OCI-LY7 (cell line): ENCODE results near the gene CTNNA2. TPM values are rescaled to one million over a fixed set of nuclear protein-coding genes. Genes with fewer than 3 reads are reported as not detected.

Experiments used
- BruUV-seq: library from RNA; stranded (reverse); fragments of 400-500 nt; replicated peaks from 2 replicates; lab custom pipeline; 2021; lab: Mats Ljungman, UMichigan
- CTCF ChIA-PET: fragments of 300-600 bp; sonication (Branson Sonifier 250); formaldehyde crosslinking; loops from one replicate; lab custom pipeline; 2022; ENCODE audit warnings: antibody characterized with exemption; ENCODE audit not compliant: unreplicated experiment; lab: Charles Lee
- POLR2A ChIA-PET: fragments of 300-600 bp; sonication (Branson Sonifier 250); formaldehyde crosslinking; loops from one replicate; lab custom pipeline; 2022; ENCODE audit warnings: antibody characterized with exemption; lab: Charles Lee
- DNase-seq: peaks from one replicate; pipeline ENCODE4 v3.0.0-alpha.2; 2015; ENCODE audit warnings: low spot score
- H2AFZ ChIP-seq: fragments of 200-600 bp; sonication (generic), shearing (Covaris generic); 2 replicates; pipeline ENCODE4 v1.6.1; 2014; ENCODE audit warnings: mild to moderate bottlenecking, antibody characterized with exemption, low read length, moderate library complexity
- H3K27ac ChIP-seq: fragments of 200-600 bp; sonication (generic); 2 replicates; pipeline ENCODE4 v1.5.1; 2014; ENCODE audit warnings: mixed run types, low read depth, mild to moderate bottlenecking, moderate library complexity, low read length, inconsistent platforms; ENCODE audit not compliant: poor library complexity, severe bottlenecking
- H3K36me3 ChIP-seq: fragments of 200-600 bp; sonication (generic); 2 replicates; pipeline ENCODE4 v1.6.1; 2014; ENCODE audit warnings: mild to moderate bottlenecking, antibody characterized with exemption, low read length, moderate library complexity, mixed read lengths; ENCODE audit not compliant: insufficient read depth
- H3K4me1 ChIP-seq: fragments of 200-600 bp; sonication (generic); 2 replicates; pipeline ENCODE4 v1.5.1; 2014; ENCODE audit warnings: mild to moderate bottlenecking, low read length; ENCODE audit not compliant: insufficient read depth, poor library complexity, severe bottlenecking
- H3K4me2 ChIP-seq: fragments of 200-600 bp; sonication (generic); 2 replicates; pipeline ENCODE4 v1.6.1; 2014; ENCODE audit warnings: mild to moderate bottlenecking, low read length
- H3K4me3 ChIP-seq: fragments of 200-600 bp; sonication (generic); 2 replicates; pipeline ENCODE4 v1.5.1; 2014; ENCODE audit warnings: mild to moderate bottlenecking, low read depth, low read length; ENCODE audit not compliant: poor library complexity, severe bottlenecking
- H3K79me2 ChIP-seq: fragments of 200-600 bp; sonication (generic); 2 replicates; pipeline ENCODE4 v1.6.1; 2016; ENCODE audit warnings: low read depth, mild to moderate bottlenecking, low read length, moderate library complexity, mixed read lengths; ENCODE audit not compliant: insufficient read depth
- H3K9me2 ChIP-seq: fragments of 200-600 bp; sonication (generic); 2 replicates; pipeline ENCODE4 v1.6.1; 2016; ENCODE audit warnings: mild to moderate bottlenecking, low read length, mixed read lengths; ENCODE audit not compliant: insufficient read depth
- H3K9me3 ChIP-seq: fragments of 200-600 bp; sonication (generic); 2 replicates; pipeline ENCODE4 v1.6.1; 2014; ENCODE audit warnings: mild to moderate bottlenecking, mixed run types, low read length, mixed read lengths
- H4K20me1 ChIP-seq: fragments of 200-600 bp; sonication (generic); 2 replicates; pipeline ENCODE4 v1.6.1; 2014; ENCODE audit warnings: mild to moderate bottlenecking, antibody characterized with exemption, low read length, moderate library complexity, mixed read lengths; ENCODE audit not compliant: insufficient read depth
- EZH2phosphoT487 ChIP-seq: fragments of 200-600 bp; sonication (generic); IDR thresholded peaks from 2 replicates; pipeline ENCODE4 v1.6.1; 2018; ENCODE audit warnings: low read depth, borderline replicate concordance, mild to moderate bottlenecking, mixed run types, antibody characterized with exemption, low read length, moderate library complexity, mixed read lengths
- intact Hi-C: fragments of 100-400 bp; cut with micrococcal nuclease; formaldehyde crosslinking; loops from one replicate; pipeline ENCODE4 v1.10.0; 2022; ENCODE audit not compliant: unreplicated experiment
- total RNA-seq, 2 experiments: library from RNA; depleted of rRNA in 1 of 2; stranded (reverse); fragments of >200 nt in 1 of 2; shearing (Covaris generic) in 1 of 2; gene quantifications; 2 replicates each; pipeline ENCODE4 v1.2.3, GENCODE V29; 2014 to 2022
- TF ChIP-seq, protein P1 (sequence below): fragments of 200-600 bp; sonication (generic); conservative IDR thresholded peaks from 2 replicates; pipeline ENCODE4 v1.5.1; 2014; ENCODE audit warnings: mild to moderate bottlenecking, antibody characterized with exemption, low read length, moderate library complexity, mixed read lengths

The CTNNA2 gene
- total RNA-seq, 2 experiments from 2014 or later: 0.19 to 2.7 TPM

DNA sequence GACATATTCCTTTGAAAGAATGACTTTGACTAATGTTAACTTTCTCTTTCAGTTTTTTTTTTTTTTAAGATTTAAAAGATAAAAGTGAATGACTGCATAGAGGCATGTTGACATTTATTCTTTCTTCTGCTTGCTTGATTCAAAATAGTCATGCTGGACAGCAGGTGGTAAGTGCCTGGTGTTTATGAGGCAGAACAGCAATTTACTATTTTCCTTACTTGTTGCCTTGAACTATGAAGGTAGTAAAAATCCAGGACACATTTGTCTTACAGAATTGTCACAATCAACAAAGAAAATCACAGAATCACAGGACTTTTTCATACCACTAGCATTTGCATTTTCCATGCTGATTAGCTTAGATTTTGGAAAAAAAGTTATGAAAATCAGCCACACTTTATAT, 388.3 kb downstream of the CTNNA2 start:
- no peak for DNase-seq
- Histone ChIP-seq H3K36me3 (no peaks in the 10 kb centered on the region), H2AFZ (no peak overlapping the region), H3K4me2 (no peak overlapping the region), H4K20me1 (no peaks in the 10 kb centered on the region), H3K9me2 (no peaks in the 10 kb centered on the region), H3K9me3 (no peaks in the 10 kb centered on the region), H3K4me3 (no peak overlapping the region), H3K4me1 (no peaks in the 10 kb centered on the region), H3K27ac (no peak overlapping the region), H3K79me2 (no peaks in the 10 kb centered on the region)
- intact Hi-C loops: no loop called here
- no peak for TF ChIP-seq EZH2phosphoT487
- TF ChIP-seq, protein P1, sequence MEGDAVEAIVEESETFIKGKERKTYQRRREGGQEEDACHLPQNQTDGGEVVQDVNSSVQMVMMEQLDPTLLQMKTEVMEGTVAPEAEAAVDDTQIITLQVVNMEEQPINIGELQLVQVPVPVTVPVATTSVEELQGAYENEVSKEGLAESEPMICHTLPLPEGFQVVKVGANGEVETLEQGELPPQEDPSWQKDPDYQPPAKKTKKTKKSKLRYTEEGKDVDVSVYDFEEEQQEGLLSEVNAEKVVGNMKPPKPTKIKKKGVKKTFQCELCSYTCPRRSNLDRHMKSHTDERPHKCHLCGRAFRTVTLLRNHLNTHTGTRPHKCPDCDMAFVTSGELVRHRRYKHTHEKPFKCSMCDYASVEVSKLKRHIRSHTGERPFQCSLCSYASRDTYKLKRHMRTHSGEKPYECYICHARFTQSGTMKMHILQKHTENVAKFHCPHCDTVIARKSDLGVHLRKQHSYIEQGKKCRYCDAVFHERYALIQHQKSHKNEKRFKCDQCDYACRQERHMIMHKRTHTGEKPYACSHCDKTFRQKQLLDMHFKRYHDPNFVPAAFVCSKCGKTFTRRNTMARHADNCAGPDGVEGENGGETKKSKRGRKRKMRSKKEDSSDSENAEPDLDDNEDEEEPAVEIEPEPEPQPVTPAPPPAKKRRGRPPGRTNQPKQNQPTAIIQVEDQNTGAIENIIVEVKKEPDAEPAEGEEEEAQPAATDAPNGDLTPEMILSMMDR: no peak
- CTCF ChIA-PET: no interaction called here
- no TSS peak for BruUV-seq
- POLR2A ChIA-PET: interaction anchor here (0.7 to 1.0 kb wide), 2 partner anchors 23 to 485 kb away, joined by 3 read pairs; no protein-coding TSS in a partner anchor

DNA sequence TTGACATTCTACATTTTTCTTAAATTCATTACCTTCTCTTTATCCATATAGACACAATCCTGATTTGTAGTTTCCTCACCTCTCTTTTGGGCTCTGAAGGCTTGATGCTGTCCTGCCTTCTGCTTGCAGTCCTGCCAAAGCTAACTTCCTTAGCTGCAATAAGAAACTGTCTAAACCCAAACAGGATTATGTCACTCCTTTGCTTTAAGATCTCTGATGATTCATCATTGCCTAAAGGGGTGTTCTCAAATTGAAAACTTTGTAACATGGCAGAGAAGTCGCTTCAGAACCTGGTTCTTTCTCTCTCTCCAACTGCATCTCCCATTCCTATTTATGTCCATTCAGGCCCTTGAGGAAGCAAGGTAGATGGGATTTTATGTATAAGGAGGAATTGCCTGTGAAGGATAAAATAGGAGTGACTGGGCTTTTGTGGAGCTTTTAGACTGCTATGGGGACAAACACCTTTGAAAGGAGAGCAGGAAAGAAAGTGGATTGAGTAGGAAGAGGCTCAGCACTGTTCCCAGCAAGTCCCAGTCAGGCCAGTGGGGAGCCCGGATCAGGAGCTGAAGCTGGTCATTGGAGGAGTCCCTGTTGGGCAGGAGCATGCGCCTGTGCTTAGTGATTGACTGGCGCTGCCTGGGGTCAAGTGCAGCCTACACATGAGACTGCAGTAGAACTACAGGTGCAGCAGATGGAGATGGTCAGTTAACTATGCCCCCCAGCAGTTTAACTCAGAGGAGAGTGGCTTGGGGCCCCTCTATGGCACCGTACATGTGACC, 390.6 kb downstream of the CTNNA2 start:
- H3K9me3 ChIP-seq: no peaks in the 10 kb centered on the region
- CTCF ChIA-PET: no interaction called here
- no peaks in the 10 kb centered on the region for H3K36me3 ChIP-seq
- no TSS peak for BruUV-seq
- TF ChIP-seq, protein P1: no peak
- TF ChIP-seq EZH2phosphoT487: no peak
- H3K4me3 ChIP-seq: no peak overlapping the region
- no peaks in the 10 kb centered on the region for H3K79me2 ChIP-seq
- no peaks in the 10 kb centered on the region for H4K20me1 ChIP-seq
- no peaks in the 10 kb centered on the region for H3K9me2 ChIP-seq
- POLR2A ChIA-PET: no interaction called here
- H3K4me1 ChIP-seq: no peaks in the 10 kb centered on the region
- H3K27ac ChIP-seq: no peak overlapping the region
- intact Hi-C loops: no loop called here
- no peak for DNase-seq
- no peak overlapping the region for H2AFZ ChIP-seq
- no peak overlapping the region for H3K4me2 ChIP-seq

DNA sequence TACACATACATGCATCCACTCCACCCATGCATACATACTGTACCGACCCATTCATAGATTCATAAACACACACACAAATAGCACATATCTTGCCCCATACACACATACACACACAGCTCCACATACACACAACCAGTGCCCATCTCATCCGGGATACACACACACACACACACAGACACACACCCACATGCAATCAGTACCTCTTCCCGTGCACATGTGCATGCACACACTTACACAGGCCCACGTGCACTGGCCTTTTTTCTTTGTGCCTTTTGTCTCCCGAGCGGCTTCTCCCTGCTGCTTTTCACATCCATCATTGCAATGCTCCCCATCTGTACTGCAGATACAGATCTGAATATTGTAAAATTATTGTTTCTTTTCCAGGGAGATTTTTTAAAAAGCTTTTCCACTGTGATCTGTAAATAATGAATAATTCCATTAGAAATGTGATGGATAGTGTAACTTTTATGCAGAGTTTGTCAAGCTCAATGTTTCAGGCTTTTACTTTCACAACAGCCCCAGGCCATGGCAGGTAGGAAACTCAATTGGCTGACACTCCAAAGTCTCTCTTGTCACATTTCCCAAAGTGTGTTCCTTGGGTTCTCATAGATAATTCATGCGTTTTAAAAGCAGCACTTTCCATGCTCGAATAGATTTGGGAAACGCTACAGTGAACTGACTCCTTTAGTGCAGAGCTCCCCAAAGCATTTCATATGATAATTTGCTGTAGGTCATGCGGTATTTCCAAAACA, 393.5 kb downstream of the CTNNA2 start:
- TF ChIP-seq, protein P1: no peak
- TF ChIP-seq EZH2phosphoT487: no peak
- no peaks in the 10 kb centered on the region for H3K4me1 ChIP-seq
- no peak overlapping the region for H3K4me3 ChIP-seq
- no peak overlapping the region for H2AFZ ChIP-seq
- ChIA-PET POLR2A (no interaction called here), CTCF (no interaction called here)
- H3K79me2 ChIP-seq: no peaks in the 10 kb centered on the region
- no peak overlapping the region for H3K27ac ChIP-seq
- intact Hi-C loops: no loop called here
- no peak for DNase-seq
- no peaks in the 10 kb centered on the region for H3K36me3 ChIP-seq
- no peaks in the 10 kb centered on the region for H3K9me2 ChIP-seq
- no peak overlapping the region for H3K4me2 ChIP-seq
- no peaks in the 10 kb centered on the region for H3K9me3 ChIP-seq
- BruUV-seq: no TSS peak
- H4K20me1 ChIP-seq: no peaks in the 10 kb centered on the region
